ENCODE data around the gene PDP2.

Gene PDP2

GRCh38 chr16:66880288-66881013, at the start of gene PDP2:
PDP2 (plus strand) TSS chr16:66880515; CDS start chr16:66884285, 3,770 bp downstream.
- peak; percentile 88 for DNase-seq

DNA sequence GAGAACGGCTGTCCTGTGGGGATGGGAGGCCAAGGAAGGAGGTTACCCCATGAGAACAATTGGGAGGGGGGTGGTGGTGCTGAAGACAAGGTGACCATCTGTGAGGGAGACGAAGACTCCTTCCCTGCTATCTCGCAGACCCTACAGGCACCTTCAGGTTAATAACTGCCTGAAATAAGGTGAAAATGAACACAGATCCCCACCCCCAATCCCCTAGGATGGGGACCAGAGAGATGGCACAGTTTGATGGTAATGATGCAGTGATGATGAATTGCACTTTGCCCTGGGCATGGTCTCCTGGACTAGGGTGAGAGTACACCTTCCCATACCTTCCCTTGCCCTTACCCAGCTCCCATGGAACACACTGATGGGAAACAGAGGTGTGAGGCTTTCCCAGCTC, 48.1 kb upstream of the PDP2 start:
- DNase-seq = no peak

DNA sequence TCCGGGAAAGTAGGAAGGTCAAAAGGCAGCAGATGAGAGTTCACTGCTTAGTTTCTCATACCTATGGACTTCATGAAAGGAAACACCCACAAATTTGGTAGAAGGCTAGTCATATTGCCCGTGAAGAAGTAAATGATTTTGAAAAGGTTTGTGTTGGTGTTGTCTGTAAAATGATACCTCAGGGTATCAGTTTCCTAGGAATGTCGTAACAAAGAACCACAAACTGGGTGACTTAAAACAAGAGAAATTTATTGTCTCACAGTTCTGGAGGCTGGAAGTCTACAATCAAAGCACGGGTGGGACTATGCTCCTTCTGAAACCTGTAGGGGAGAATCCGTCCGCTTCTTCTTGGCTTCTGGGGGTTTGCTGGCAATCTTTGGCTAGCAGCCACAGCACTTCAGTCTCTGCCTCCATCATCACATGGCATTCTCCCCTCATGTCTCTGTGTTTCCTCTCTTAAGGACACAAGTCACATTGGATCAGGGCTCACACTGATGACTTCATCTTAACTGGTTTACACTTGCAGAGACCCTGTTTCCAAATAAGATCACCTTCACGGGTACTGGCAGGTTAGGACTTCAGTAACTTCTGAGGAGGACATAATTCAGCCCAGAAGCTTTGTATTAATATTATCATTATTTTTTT, 47.5 kb upstream of the PDP2 start:
- peak; percentile 11 for DNase-seq

GRCh38 chr16:66834746-66835145, 45.6 kb upstream of the PDP2 start:
- DNase-seq = no peak

DNA sequence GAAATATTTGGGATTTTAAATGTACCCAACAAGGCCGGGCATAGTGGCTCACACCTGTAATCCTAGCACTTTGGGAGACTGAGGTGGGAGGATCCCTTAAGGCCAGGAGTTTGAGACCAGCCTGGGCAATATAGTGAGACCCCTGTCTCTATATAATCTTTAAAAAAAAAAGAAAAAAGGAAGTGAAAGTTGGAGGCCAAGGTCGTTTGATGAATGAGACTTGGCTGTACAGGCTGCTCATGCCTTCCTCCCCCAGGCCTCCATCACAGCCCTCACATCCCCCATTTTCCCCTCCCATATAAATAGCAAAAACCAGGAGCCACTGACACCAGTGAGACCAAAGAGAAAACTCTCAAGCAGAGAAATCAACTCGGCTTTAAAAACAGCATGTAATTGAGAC, 39.4 kb upstream of the PDP2 start:
- DNase-seq = no peak

- no peak for DNase-seq
Measured at GRCh38 chr16:66841366-66841765, 38.9 kb upstream of the PDP2 start.

- no peak for DNase-seq
Measured at GRCh38 chr16:66842765-66843164, 37.5 kb upstream of the PDP2 start.

GRCh38 chr16:66843191-66843590, 37.1 kb upstream of the PDP2 start:
- DNase-seq = no peak

DNA sequence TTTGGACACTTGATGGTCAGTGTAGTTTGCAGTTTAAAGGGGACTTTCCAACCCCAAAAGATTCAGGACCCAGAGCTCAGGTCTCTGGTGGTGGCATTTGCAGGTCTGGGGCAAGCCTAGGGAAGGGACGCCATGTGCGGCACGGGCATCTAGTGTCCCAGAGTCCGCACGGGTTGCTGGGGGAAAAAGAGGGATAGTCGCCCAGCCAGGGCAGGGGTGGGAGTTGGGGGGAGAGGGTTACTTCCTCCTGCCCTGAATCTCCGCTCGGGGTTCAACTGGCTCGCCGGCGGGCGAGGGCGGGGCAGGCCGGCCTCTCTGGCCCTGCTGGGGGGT, 36.3 kb upstream of the PDP2 start:
- no peak for DNase-seq

DNA sequence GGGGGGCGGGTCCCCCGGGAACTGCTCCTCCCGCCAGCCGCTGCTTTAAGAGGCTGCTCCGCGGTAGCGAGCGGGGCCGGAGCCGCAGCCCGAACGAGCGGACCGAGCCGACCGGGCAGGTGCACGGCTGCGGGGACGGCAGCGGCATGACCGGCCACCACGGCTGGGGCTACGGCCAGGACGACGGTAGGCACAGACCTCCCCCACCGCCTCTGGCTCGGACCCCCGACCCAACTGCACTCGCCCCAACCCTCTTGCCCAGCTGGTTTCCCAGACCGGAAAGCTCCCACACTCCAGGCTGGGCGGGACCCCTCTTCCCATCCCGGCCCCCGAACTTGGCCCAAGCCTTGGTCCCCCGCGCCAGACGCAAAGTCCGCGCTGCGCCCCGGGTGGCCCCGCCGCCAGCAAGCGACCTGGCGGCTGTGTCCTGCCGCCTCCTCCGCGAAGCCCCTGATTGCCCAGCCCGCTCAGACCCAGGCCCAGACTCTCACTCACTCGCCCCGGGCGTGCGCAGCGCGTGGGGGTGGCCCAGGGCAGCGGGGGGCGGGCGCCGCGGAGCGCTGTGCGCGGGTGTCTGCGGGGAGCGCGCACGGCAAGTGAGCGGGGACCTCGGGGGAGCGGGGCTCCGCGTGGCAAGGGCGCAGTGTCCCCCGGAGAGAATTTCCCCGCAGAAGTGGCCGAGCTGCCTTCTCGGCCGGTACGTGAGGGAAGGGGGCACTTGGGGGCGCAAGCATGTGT, 35.8 kb upstream of the PDP2 start, which contains the start of gene CA7:
TSS of gene CA7 (plus strand) at position 73 of the 738 bp plus-strand sequence. CDS start at position 147, 74 bp downstream.
- no peak for DNase-seq

DNA sequence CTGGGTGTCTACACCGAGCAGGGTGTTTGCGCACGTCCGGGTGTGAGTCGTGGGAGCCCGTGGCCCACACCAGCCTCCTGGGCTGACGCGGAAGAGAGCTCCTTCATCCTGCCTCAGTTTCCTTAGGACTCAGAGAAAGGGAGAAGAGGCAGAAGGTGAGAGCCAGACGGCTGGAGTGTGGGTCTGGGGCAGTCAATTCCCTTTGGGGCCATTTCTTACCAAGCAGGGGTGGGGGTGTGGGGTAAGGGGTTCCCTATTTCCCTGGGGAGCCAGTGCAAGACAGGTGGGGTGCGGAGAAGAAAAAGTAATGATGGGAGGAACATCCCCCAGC, 35.3 kb upstream of the PDP2 start:
- DNase-seq = no peak

DNA sequence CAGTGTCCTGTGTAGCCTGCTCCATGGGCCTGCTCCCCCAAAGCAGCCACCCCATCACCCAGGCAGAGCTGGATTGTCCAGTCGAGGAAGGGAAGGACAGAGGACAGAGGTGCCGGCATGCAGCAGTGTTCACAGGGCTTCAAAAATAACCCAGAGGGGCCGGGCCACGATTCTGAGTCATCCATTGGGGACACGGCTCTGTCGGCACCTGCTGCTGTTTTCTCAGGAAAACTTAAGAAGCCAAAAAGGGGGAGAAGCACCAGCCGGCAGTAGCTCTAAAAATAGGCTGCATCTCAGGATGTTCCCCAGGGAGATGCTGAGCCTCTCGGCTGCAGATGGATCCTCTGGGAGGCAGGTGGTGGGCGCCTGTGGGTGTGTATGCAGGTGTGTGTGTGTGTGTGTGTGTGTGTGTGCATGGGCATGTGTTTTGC, 34.5 kb upstream of the PDP2 start:
- no peak for DNase-seq

DNA sequence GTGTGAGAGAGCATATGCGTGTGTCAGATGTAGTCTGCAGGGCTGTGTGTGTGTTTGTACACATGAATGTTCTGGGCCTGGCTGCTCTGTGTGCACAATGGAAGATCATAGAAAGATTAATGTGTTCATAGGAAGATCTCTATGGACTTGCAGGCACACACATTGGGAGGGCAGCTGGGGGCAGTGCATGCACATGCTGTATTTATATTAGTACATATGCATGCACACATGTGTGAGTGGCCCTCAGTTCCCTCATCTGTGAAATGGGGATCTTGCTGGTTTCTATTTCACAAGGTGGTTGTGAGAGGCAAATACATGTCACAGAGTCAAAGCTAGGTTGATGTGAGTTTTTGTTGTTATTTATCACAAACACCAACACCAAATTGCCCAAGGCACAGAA, 34.0 kb upstream of the PDP2 start:
- no peak for DNase-seq

- no peak for DNase-seq
Measured at GRCh38 chr16:66846831-66847230, 33.5 kb upstream of the PDP2 start.

DNA sequence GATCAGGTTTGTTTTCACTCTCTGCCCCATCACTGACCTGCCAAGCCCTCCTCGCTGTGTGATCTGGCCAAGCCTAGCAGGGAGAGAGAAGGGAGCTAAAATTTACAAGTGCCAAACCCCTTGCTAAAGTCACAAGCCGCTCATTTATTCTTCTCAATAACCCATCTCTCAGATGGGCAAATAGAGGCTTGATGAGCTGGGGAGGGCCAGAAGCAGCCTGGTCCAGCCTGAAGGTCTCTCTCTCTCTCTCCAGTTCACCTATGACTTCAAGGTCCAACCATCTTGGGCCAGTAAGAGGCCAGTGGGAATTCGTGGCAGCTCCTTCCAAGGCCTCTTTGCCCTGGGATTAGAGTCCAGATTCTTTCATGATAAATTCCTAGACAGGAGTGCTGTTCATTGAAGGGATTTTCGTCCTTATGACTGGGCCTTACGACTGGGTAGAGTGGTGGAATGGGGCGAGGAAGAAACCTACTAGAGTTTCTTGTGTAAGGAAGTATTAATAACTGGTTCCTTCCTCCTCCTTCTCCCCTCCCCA, 32.7 kb upstream of the PDP2 start:
- no peak for DNase-seq

DNA sequence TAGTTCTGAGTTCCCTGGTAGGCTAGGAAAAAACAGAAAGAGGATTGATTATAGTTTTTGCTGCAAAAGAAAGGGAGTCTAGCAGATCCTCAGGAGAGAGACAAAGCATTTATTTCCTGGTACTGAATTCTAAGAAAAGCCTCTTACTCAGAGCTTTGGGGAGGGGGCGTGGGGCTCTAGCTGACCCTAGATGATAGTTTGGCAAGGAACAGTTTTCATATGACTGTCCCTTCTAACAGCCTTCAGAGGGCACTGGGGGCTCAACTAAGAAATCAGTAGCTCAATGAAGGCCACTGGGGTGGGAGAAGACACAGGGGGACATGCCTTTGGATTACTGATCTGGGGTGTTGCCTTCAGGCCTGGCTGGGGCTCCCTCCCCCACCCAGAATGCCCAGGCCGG, 32.1 kb upstream of the PDP2 start:
- no peak for DNase-seq

GRCh38 chr16:66849021-66849420, 31.3 kb upstream of the PDP2 start:
- no peak for DNase-seq

DNA sequence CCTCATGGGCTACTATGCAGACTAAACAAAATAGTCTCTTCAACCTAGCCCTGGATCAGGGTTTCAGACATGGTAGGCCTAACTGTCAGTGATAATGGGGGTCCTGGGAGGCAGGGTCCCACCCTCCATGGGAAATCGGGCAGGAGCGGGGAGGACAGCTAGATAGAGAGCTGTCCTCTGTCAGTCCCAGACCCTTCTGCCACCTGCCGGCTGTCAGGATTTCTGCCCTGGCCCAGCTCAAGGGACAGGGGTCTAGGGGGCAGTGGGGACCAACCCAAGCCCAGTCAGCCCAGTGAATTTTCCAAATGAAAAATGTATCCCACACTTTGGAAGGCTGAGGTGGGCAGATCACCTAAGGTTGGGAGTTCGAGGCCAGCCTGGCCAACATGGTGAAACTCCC, 30.8 kb upstream of the PDP2 start:
- no peak for DNase-seq

DNA sequence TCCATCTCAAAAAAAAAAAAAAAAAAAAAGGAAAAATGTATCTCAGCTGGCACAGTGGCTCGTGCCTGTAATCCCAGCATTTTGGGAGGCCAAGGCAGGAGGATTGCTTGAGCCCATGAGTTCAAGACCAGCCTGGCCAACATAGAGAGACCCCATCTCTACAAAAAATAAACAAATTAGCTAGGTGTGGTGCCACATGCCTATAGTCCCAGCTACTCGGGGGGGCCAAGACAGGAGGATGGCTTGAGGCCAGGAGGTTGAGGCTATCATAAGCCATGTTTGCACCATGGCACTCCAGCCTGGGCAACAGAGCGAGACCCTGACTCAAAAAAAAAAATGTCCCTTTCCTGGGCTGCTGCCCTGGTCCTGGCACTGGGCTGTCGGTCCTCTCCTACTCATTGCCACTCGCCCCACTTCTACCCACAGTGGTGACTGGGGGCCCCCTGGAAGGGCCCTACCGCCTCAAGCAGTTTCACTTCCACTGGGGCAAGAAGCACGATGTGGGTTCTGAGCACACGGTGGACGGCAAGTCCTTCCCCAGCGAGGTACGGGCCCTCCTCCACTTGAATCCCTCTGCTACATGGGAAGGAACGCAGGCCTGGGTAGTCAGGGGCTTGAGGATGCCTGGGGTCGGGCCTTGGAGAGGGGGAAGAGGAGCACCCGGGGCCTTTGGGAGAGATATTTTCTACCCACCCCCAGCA, 30.1 kb upstream of the PDP2 start:
- DNase-seq = no peak

- DNase-seq = no peak
Measured at GRCh38 chr16:66851166-66851964, 28.9 kb upstream of the PDP2 start.

GRCh38 chr16:66853261-66854139, 26.8 kb upstream of the PDP2 start:
- DNase-seq = no peak
